Measurements from ENCODE around the gene RPL7L1.
"Not testable (repeated sequence)": the region's sequence is repeated elsewhere in the genome, so short reads cannot be mapped to it uniquely, and the experiment has no call there.

RPL7L1 gene

DNA sequence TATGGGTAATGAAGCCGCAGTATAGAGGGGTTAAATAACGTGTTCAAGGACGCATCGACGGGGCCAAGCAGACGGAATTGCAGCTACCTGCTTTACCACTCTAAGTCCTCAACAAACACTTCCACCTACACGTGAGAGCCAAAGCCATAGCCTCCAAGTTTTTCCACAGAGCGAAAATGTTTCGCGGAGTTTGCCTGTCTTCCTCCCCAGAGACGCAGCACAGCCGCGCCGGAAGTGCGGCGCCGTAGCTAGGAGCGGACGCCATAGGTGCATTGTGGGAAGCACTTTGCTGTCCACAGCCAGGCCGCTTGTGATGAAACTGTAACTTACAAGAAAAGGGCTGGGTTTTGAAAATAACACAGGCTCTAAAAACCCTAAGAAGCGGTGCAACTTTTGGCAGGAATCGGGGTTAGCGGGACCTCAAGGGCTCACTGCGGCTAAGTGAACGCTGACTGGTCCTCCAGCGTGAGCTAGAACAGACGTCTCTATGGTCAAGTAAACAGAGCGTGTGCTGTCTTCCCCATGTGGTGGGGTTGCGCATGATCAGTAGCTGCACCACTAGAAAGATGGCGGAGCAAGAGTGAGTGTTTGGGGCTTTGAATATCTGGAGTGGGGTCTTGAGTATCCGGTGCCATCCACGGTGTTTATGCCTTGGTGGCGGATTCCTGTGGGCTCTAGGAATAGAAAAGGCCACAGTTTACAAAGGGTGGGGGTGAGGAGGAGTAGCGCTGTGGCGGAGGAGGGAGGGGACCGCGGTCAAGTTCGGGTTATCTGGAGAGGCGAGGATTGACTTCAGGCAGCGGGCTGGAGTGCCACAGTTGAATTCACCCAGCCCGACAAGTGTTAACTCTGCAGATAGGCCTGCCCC is at the start of gene RPL7L1:
Gene RPL7L1, plus strand, starts transcription at position 245 of the 868 bp plus-strand sequence. Its CDS starts 295 bp downstream, at position 540.
- peak; percentile 98 for DNase-seq

DNA sequence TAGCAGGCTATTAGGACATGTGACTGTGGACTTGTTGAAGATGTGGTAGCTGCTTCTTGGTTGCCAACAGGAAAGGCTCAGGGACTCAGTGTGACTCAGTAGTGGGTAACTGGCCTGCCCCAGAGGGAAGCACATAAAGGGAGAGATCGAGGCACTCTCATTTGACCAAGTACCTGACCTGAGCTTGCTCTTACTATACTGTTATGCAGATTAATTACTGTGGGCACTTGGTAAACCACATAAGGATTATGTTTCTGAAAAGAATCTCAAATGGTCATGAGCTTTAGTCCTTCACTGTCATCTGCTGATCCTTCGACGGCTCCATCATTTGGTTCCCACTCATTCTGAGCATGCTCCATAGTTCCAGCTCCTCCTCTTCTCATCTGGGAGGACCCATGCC is 48.2 kb upstream of the RPL7L1 start:
- no peak for DNase-seq

DNA sequence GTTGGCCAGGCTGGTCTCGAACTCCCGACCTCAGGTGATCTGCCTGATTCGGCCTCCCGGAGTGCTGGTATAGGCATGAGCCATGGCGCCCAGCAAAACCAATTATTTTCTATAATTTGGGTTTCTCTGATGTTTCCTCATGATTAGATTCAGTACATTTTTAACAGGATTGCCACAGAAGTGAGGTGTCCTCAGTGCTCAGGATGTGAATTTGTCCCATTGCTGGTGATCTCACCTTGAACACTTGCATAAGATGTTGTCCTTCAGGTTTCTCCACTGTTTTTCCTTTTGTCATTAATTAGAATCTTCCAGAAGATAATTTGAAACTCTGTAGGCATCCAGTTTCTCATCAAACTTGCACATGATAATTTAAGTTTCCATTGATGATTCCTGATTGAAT is 45.4 kb upstream of the RPL7L1 start:
- DNase-seq, result no peak

DNA sequence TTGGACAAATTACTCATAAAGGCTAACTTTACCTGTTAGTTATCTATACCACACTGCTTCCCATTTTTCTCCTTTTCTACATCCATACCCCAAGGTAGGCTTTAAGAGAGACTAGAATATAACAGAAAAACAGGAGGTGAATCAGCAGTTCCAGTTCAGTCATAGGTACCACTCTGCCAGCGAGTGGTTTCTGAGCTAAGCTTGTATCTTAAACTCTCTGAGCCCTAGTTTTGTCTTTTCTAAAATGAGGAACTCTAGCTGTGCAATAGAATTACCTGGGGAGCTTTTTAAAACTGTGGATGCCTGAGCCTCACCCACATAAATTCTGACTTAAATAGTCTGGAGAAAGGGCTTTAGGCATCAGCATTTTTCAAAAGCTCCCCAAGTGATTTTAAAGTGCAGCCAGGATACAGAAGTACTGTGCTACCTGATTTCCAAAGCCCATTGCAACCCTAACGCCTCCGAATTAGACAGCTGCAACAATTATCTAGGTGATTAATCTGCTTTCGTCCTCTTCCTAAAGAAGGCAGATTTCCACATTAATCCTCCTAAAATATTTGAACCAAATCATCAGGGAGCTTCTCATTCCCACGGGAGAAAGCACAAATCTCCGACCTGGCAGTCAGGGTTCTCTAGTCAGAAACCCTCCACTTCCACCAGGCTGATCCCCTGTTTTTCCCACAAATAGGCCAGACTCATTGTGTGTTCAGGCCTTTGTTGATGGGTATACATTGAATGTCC is 37.4 kb upstream of the RPL7L1 start:
- DNase-seq, result no peak

DNA sequence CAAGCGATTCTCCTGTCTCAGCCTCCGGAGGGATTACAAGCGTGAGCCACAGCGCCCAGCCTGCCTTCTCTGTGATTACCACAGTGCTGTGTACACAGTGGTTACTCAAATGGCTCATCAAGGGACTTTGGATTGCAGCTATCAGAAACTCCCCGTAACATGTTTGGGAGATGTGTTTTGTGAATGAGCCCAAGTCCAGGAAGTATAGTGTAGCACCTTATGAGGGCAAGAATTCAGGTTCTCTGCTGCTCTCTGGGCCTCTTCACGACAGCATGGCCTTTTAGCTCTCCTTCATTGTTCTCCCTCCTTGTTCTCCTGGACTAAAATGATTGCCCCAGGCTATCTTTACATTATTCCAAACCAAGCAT is 34.1 kb upstream of the RPL7L1 start:
- no peak for DNase-seq

DNA sequence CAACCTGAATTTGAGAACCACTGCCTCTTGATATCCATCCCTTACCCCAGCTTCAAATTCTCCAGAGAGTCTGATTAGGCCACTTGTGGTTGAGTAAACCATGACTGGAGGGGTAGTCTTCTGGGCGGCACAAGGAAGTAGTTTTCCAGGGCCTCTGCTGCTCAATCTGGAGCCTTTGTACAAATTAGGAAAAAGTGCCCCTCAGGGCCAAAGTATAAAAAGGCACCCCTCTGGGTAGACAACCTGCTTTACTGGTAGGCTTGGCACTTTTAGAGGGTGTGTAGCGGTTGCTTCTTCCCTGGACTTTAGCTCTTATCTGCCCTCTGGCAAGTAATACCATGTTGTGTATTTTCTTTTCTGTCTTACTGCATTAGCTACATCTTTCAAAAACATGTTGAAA is 32.9 kb upstream of the RPL7L1 start:
- DNase-seq, result no peak

DNA sequence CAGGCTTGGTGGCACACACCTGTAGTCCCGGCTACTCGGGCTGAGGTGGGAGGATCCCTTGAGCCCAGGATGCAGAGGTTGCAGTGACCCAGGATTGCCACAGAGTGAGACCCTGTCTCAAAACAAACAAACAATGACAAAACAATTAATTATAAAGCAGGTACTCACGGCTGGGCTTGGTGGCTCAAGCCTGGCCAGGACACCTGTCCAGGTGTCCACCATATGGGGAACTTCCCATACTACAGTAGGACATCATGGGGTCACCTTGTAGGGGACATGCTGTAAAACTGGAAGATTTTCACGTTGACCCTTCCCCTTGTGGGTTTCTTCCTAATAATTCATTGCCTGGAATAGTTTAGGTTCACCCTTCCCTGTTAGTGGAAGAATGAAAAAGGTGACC is 30.7 kb upstream of the RPL7L1 start:
- DNase-seq, result no peak

DNA sequence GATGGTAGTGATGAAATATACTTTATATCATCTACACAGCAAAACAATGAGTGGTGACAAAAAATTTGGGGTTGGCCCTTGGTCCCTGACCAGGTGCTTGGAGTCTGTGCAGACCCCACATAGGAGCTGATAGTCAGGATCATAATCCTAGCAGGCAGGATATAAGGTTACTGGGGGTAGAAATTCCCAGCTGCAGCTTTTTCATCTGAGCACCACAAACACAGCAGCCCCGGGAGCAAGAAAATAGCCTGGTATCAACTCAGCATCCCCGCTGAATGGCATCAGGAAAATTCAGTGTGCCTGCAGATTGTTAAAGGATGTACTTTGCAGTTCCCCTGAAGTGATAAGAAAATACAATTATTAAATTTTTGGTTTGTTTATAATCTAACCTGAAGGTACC is 27.8 kb upstream of the RPL7L1 start:
- no peak for DNase-seq

GRCh38 chr6:42860036-42860435 is 19.4 kb upstream of the RPL7L1 start:
- DNase-seq, result no peak

GRCh38 chr6:42860481-42860880 is 18.9 kb upstream of the RPL7L1 start:
- no peak for DNase-seq

GRCh38 chr6:42864602-42865001 is 14.8 kb upstream of the RPL7L1 start:
- DNase-seq, result no peak

- no peak for DNase-seq
These were observed 9.1 kb upstream of the RPL7L1 start for GRCh38 chr6:42870145-42870936.

GRCh38 chr6:42871711-42872110 is 7.7 kb upstream of the RPL7L1 start:
- no peak for DNase-seq

- no peak for DNase-seq
These were observed 6.1 kb upstream of the RPL7L1 start for GRCh38 chr6:42873313-42873712.

DNA sequence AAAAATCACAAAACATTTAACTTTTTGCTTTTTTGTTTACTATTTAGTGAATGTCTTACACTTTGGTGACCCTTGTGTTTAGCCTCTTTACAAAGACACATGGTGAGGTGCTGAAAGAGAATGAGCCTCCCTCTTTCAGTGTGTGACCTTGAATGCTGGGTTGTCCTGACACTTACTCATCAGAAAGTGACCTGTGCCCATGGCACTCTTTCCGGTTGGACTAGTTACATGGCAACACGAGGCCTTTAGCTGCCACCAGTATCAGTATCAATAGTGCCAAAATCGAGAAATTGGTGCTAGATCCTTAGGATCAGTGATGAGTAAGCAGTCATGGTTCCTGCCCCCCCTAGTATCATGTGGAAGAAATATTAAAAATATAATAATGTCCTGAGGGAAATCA is 1.7 kb upstream of the RPL7L1 start:
- no peak for DNase-seq

DNA sequence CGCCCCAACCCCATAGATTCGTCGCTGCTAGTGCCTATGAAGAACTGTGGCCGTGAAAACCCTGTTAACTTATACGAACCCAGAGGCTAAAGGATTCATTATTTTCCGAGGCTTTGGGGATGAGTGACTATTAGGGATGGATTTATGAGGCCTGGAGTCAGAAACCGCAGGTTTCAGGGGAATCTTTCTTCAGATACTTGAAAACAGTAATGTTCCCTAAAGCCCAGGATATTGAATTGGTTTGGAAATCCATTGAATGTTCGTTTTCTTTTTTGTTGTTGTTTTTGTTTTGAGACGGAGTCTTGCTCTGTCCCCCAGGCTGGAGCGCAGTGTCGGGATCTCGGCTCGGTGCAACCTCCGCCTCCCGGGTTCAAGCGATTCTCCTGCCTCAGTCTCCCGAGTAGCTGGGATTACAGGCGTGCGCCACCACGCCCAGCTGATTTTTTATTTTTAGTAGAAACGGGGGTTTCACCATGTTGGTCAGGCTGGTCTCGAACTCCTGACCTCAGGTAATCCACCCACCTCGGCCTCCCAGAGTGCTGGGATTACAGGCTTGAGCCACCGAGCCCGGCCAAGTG is 913 bp downstream of the RPL7L1 start:
- DNase-seq, result not testable (repeated sequence)

DNA sequence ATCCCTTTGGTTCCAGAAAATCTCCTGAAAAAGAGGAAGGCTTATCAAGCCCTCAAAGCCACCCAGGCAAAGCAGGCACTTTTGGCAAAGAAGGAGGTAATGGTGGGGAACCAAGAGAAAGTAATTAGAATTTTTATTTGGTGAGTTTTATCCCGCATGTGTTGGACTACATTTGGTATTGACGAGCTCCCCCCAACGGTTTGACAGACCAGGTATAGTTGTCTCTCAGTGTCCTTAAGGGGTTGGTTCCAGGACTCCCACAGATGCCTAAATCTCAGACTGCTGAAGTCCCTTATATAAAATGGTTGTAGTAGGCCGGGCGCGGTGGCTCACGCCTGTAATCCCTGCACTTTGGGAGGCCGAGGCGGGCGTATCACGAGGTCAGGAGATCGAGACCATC is 1.5 kb downstream of the RPL7L1 start:
- not testable (repeated sequence) for DNase-seq

DNA sequence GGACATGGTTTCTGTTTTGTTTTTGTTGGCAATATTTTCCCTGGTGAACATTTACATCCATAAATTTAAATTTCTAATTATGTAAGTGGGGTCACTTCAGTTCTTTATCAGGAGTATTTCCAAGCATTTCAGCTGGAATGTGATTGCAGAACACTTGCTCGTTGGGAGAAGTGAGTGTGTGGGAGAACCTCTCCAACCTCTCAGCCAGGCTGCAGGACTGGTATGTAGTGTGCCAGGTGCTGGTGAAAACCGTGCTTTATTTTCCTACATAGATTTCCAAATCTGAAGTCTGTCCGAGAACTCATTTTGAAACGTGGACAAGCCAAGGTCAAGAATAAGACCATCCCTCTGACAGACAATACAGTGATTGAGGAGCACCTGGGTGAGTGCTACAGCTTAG is 6.3 kb downstream of the RPL7L1 start:
- no peak for DNase-seq

- not testable (repeated sequence) for DNase-seq
These were observed 8.8 kb downstream of the RPL7L1 start for GRCh38 chr6:42888201-42888600.

DNA sequence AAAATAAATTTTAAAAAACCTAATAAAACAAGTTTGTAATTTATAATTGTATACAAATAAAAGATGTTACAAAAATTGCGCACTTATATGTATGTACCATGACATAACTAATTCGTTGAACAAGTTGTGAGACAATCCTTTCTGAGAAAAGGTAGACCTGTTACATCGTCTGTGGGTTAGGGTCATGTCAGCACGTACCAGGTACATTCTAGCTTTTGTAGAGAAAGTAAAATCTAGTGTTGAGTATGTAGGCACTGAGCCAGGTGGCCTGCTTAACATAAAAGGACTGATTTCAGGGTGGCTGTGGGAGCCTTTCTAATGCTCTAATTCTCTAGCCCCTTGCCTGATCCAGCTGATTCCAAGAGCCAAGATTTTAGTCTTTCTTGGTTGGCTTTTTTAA is 10.4 kb downstream of the RPL7L1 start:
- no peak for DNase-seq

GRCh38 chr6:42890311-42891198 is 11.1 kb downstream of the RPL7L1 start:
- DNase-seq, result peak; percentile 89

- DNase-seq, result no peak
These were observed 11.8 kb downstream of the RPL7L1 start for GRCh38 chr6:42891199-42891722.

All from kidney glomerular epithelial cell (primary cell).